GM12878 (cell line): Measurements from ENCODE around the gene KLC3. TPM values are rescaled to one million over a fixed set of nuclear protein-coding genes. Genes with fewer than 3 reads are reported as not detected.
A peak's percentile ranks its signal among the peaks of the same experiment; 100 is the strongest.

ENCODE experiments used
- ATAC-seq: fragments of 200-7000 bp; cut with Tn5 transposase; 3 replicates; pipeline ENCODE4 v1.9.1; 2020; ENCODE audit warnings: mild to moderate bottlenecking, moderate library complexity
- BruUV-seq: library from RNA; stranded (reverse); fragments of 400-500 nt; replicated peaks from 2 replicates; lab custom pipeline; 2021; lab: Mats Ljungman, UMichigan
- CTCF ChIA-PET: fragments of 300-600 bp; sonication (Branson Sonifier 250); formaldehyde crosslinking; extraction: SDS; loops from one replicate; lab custom pipeline; 2021; ENCODE audit warnings: inconsistent platforms; lab: Yijun Ruan, JAX
- POLR2A ChIA-PET: fragments of 350-600 bp; formaldehyde crosslinking; extraction: SDS; loops from one replicate; lab custom pipeline; 2021; ENCODE audit warnings: inconsistent platforms; lab: Charles Lee
- RAD21 ChIA-PET: fragments of 300-600 bp; sonication (Branson Sonifier 250); formaldehyde crosslinking; loops from one replicate; lab custom pipeline; 2023; ENCODE audit warnings: antibody characterized with exemption; ENCODE audit not compliant: unreplicated experiment; lab: Charles Lee
- SMC1A ChIA-PET: fragments of 300-600 bp; sonication (Branson Sonifier 250); formaldehyde crosslinking; loops from one replicate; lab custom pipeline; 2023; ENCODE audit not compliant: unreplicated experiment, uncharacterized antibody; lab: Charles Lee
- DNase-seq: peaks from one replicate; pipeline ENCODE4 v3.0.0-alpha.2; 2011; ENCODE audit warnings: low read depth, low spot score
- FAIRE-seq: peaks from 3 replicates; lab custom pipeline; 2011; peaks lifted over from hg19 to GRCh38; lab: Jason Lieb, UNC
- H2AFZ ChIP-seq: 2 replicates; pipeline ENCODE4 v1.6.0; 2011; ENCODE audit warnings: low read depth, low read length, control low read depth; ENCODE audit not compliant: control insufficient read depth
- H3K27ac ChIP-seq: 2 replicates; pipeline ENCODE4 v1.5.1; 2011; ENCODE audit warnings: control low read depth; ENCODE audit not compliant: control insufficient read depth, insufficient read depth
- H3K27me3 ChIP-seq, 2 experiments: replicated peaks in 1 of 2; 2 replicates each; pipeline versions ENCODE4 v1.6.0 to v1.6.1; 2011; ENCODE audit warnings: low read length in 1 of 2; ENCODE audit not compliant: control insufficient read depth in 2 of 2, insufficient read depth in 2 of 2
- H3K36me3 ChIP-seq, 2 experiments: 2 replicates each; pipeline ENCODE4 v1.5.1; 2011; ENCODE audit warnings: low read length in 1 of 2; ENCODE audit not compliant: control insufficient read depth in 2 of 2, insufficient read depth in 2 of 2
- H3K4me1 ChIP-seq: 2 replicates; pipeline ENCODE4 v1.6.1; 2011; ENCODE audit warnings: mild to moderate bottlenecking, low read length, moderate library complexity, mixed read lengths; ENCODE audit not compliant: control insufficient read depth, insufficient read depth
- H3K4me2 ChIP-seq: 2 replicates; pipeline ENCODE4 v1.6.0; 2011; ENCODE audit warnings: control low read depth; ENCODE audit not compliant: control insufficient read depth, insufficient read depth
- H3K4me3 ChIP-seq: fragments of 200-600 bp; sonication (generic); 2 replicates; pipeline ENCODE4 v1.5.1; 2016
- H3K79me2 ChIP-seq: 2 replicates; pipeline ENCODE4 v1.6.0; 2011; ENCODE audit warnings: low read length; ENCODE audit not compliant: control insufficient read depth, insufficient read depth
- H3K9ac ChIP-seq: 2 replicates; pipeline ENCODE4 v1.8.0; 2011; ENCODE audit warnings: low read length, control low read depth, mixed read lengths; ENCODE audit not compliant: control insufficient read depth, insufficient read depth
- H3K9me3 ChIP-seq: replicated peaks from 3 replicates; pipeline ENCODE4 v1.5.1; 2011; ENCODE audit warnings: mild to moderate bottlenecking, low read length; ENCODE audit not compliant: control insufficient read depth, insufficient read depth
- H4K20me1 ChIP-seq: 2 replicates; pipeline ENCODE4 v1.6.0; 2011; ENCODE audit not compliant: control insufficient read depth, insufficient read depth
- EED ChIP-seq: sonication (generic); IDR thresholded peaks from 2 replicates; pipeline ENCODE4 v1.6.1; 2016; ENCODE audit warnings: antibody characterized with exemption, low read depth
- NFYB ChIP-seq: IDR thresholded peaks from 2 replicates; pipeline ENCODE4 v1.6.1; 2011; ENCODE audit warnings: low read depth, mild to moderate bottlenecking, low read length, improper control_type of control experiment, moderate library complexity; ENCODE audit not compliant: insufficient read depth
- POLR2A ChIP-seq: IDR thresholded peaks from 2 replicates; pipeline ENCODE4 v1.6.1; 2011; ENCODE audit warnings: low read depth, mild to moderate bottlenecking, low read length
- POLR2AphosphoS2 ChIP-seq: IDR thresholded peaks from 2 replicates; pipeline ENCODE4 v1.6.1; 2011; ENCODE audit warnings: low read depth, mild to moderate bottlenecking, low read length, improper control_type of control experiment, moderate library complexity
- YY1 ChIP-seq: IDR thresholded peaks from 2 replicates; pipeline ENCODE4 v1.6.1; 2011; ENCODE audit warnings: low read depth, mild to moderate bottlenecking, low read length
- WGBS: methylation state at CpG from one replicate; pipeline ENCODE4 v1.1.6; 2016; ENCODE audit warnings: low lambda C conversion rate; ENCODE audit not compliant: insufficient replicate concordance, insufficient coverage; ENCODE audit errors: missing lambda C conversion rate; 5-methylcytosine and 5-hydroxymethylcytosine counted together
- in situ Hi-C: fragments of 300-500 bp; cut with MboI; formaldehyde crosslinking; loops from 9 replicates; pipeline ENCODE4 v1.14.3; 2018; ENCODE audit warnings: mixed read lengths
- intact Hi-C: fragments of 100-400 bp; cut with micrococcal nuclease; formaldehyde crosslinking; loops from one replicate; pipeline ENCODE4 v1.14.2; 2022; ENCODE audit not compliant: unreplicated experiment
- polyA plus RNA-seq, 11 experiments: library from polyadenylated mRNA; depleted of rRNA in 4 of 11; unstranded in 6 of 11; stranded (reverse) in 5 of 11; fragments of >200 nt; fragmentation: Nextera tagmentation in 4 of 11; fragmentation: Illumina TruSeq in 1 of 11; extraction: Ambion mirVana in 4 of 11; extraction: Trizol in 1 of 11; gene quantifications; 1 replicate in 1 of 11; 2 replicates in 10 of 11; pipeline versions ENCODE4 v1.2.1 to v1.2.3, GENCODE V29; 2011 to 2016; ENCODE audit warnings: inconsistent platforms in 2 of 11, missing spikeins in 2 of 11, low read depth in 1 of 11
- total RNA-seq, 4 experiments: library from RNA; depleted of rRNA in 3 of 4; stranded (reverse); fragments of >200 nt in 3 of 4; fragmentation: Illumina TruSeq in 1 of 4; extraction: Trizol in 1 of 4; gene quantifications; 2 replicates each; pipeline versions ENCODE4 v1.2.1 to v1.2.3, GENCODE V29; 2013 to 2021
- TF ChIP-seq, protein P1 (sequence below): IDR thresholded peaks from 2 replicates; pipeline ENCODE4 v1.6.1; 2012; ENCODE audit warnings: improper control_type of control experiment, low read depth, low read length; ENCODE audit not compliant: insufficient replicate concordance
- TF ChIP-seq, protein P2 (sequence below): IDR thresholded peaks from 2 replicates; pipeline ENCODE4 v1.6.1; 2011; ENCODE audit warnings: borderline replicate concordance, low read depth, mild to moderate bottlenecking, moderate library complexity, low read length; ENCODE audit not compliant: insufficient read depth, poor library complexity, severe bottlenecking

Gene KLC3
- total and polyA plus RNA-seq, 10 of the 15 experiments (the other 5 are each of a cell fraction or from before 2014, with no cell fraction given) = 0.03 to 0.38 (median 0.28) TPM; not detected in 5

DNA sequence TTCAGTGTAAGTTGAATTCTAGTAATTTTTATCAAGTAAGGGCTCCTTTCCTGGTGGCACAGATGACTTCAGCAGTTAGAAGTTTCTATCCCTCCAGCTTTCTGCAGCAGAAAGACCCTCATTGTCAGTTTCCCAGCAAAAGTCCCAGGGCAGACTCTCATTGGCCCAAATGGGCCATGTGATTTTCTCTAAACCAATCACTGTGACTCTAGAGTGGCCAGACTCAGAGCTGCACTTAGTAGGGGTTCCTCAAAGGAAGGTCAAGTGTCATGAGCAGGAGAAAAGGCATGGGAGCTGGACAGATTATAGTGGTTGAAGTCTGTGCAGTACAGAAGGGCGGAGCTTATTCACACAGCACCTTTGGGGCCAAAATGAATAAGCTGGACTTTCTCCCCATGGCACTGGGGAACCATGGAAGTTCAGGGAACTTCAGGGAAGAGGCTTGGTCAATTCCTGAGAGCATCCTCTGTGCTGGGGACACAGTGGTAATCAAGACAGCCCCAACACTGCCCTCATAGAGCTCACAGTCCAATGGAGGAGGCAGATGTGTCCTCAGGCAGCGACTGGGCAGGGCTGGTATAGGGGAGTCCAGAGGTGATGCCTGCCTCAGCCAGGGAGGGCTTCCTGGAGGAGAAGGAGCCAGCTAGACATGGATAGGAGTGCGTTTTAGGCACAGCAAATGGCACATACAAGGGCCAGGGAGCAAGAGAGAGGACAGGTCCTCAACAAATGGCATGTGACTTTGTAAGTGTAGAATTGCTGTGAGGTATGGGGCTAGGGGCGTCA lies 36.2 kb upstream of the KLC3 start:
- Histone ChIP-seq H3K27ac (no peak overlapping the region), H3K9me3 (no peaks in the 10 kb centered on the region; the same call in 2 of the 3 replicates), H3K9ac (no peak overlapping the region), H3K4me2 (no peak overlapping the region), H3K36me3 (no peaks in the 10 kb centered on the region; a peak in 1 of 4 replicates), H4K20me1 (no peaks in the 10 kb centered on the region), H3K4me1 (no peaks in the 10 kb centered on the region), H3K79me2 (no peaks in the 10 kb centered on the region), H3K27me3 (no peaks in the 10 kb centered on the region), H3K4me3 (no peak overlapping the region), H2AFZ (no peak overlapping the region)
- ATAC-seq (no peak), DNase-seq (no peak), FAIRE-seq (no peak)
- ChIA-PET CTCF (no interaction called here), RAD21 (no interaction called here), SMC1A (no interaction called here), POLR2A (no interaction called here)
- BruUV-seq = TSS peak; percentile 54
- TF ChIP-seq POLR2A (peak; percentile 36; the same call in 1 of the 2 replicates), EED (no peak), YY1 (no peak), POLR2AphosphoS2 (0 out of 2 replicates have a peak, but pooled peaks have one; percentile 41), NFYB (0 out of 2 replicates have a peak, but pooled peaks have one; percentile 47)
- TF ChIP-seq, protein P1, sequence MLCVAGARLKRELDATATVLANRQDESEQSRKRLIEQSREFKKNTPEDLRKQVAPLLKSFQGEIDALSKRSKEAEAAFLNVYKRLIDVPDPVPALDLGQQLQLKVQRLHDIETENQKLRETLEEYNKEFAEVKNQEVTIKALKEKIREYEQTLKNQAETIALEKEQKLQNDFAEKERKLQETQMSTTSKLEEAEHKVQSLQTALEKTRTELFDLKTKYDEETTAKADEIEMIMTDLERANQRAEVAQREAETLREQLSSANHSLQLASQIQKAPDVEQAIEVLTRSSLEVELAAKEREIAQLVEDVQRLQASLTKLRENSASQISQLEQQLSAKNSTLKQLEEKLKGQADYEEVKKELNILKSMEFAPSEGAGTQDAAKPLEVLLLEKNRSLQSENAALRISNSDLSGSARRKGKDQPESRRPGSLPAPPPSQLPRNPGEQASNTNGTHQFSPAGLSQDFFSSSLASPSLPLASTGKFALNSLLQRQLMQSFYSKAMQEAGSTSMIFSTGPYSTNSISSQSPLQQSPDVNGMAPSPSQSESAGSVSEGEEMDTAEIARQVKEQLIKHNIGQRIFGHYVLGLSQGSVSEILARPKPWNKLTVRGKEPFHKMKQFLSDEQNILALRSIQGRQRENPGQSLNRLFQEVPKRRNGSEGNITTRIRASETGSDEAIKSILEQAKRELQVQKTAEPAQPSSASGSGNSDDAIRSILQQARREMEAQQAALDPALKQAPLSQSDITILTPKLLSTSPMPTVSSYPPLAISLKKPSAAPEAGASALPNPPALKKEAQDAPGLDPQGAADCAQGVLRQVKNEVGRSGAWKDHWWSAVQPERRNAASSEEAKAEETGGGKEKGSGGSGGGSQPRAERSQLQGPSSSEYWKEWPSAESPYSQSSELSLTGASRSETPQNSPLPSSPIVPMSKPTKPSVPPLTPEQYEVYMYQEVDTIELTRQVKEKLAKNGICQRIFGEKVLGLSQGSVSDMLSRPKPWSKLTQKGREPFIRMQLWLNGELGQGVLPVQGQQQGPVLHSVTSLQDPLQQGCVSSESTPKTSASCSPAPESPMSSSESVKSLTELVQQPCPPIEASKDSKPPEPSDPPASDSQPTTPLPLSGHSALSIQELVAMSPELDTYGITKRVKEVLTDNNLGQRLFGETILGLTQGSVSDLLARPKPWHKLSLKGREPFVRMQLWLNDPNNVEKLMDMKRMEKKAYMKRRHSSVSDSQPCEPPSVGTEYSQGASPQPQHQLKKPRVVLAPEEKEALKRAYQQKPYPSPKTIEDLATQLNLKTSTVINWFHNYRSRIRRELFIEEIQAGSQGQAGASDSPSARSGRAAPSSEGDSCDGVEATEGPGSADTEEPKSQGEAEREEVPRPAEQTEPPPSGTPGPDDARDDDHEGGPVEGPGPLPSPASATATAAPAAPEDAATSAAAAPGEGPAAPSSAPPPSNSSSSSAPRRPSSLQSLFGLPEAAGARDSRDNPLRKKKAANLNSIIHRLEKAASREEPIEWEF = no peak
- TF ChIP-seq, protein P2, sequence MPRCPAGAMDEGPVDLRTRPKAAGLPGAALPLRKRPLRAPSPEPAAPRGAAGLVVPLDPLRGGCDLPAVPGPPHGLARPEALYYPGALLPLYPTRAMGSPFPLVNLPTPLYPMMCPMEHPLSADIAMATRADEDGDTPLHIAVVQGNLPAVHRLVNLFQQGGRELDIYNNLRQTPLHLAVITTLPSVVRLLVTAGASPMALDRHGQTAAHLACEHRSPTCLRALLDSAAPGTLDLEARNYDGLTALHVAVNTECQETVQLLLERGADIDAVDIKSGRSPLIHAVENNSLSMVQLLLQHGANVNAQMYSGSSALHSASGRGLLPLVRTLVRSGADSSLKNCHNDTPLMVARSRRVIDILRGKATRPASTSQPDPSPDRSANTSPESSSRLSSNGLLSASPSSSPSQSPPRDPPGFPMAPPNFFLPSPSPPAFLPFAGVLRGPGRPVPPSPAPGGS = no peak
- 38% methylated on average over 4 of the region's 4 CpGs for WGBS
- in situ Hi-C loops = no loop called here
- intact Hi-C loops = no loop called here
